T-helper 17 cell (primary cell): ENCODE measurements around the gene GDPD4. TPM values are rescaled to one million over a fixed set of nuclear protein-coding genes. Genes with fewer than 3 reads are reported as not detected.

Experiments used
- ATAC-seq: fragments of 150-1000 bp; cut with Tn5 transposase; 2 replicates; pipeline ENCODE4 v1.10.0; 2021; ENCODE audit warnings: mild to moderate bottlenecking, moderate library complexity
- DNase-seq, 3 donors: peaks; one replicate each; pipeline versions ENCODE4 v3.0.0 to v3.0.0-alpha.2; 2020 to 2021
- H3K9me3 ChIP-seq: one replicate; pipeline ENCODE4 v1.7.0; 2013; ENCODE audit warnings: low read length, mild to moderate bottlenecking; ENCODE audit not compliant: control insufficient read depth, poor library complexity, severe bottlenecking
- H3K27ac Mint-ChIP-seq: one replicate; pipeline ENCODE4 v1.8.0; 2022; ENCODE audit warnings: mild to moderate bottlenecking, moderate library complexity, mixed read lengths
- H3K27me3 Mint-ChIP-seq: one replicate; pipeline ENCODE4 v1.8.0; 2022; ENCODE audit warnings: mixed read lengths
- H3K36me3 Mint-ChIP-seq: one replicate; pipeline ENCODE4 v1.8.0; 2022; ENCODE audit warnings: low read depth, mixed read lengths
- H3K4me1 Mint-ChIP-seq: one replicate; pipeline ENCODE4 v1.8.0; 2022; ENCODE audit warnings: mild to moderate bottlenecking, mixed read lengths
- H3K4me3 Mint-ChIP-seq: one replicate; pipeline ENCODE4 v1.8.0; 2022; ENCODE audit warnings: mild to moderate bottlenecking, moderate library complexity, mixed read lengths
- total RNA-seq, 4 donors: library from RNA in 2 of 4; stranded (reverse) in 2 of 4; gene quantifications; one replicate each; pipeline ENCODE4 v1.2.3 and lab custom pipeline; 2022 to 2026

The GDPD4 gene
- total RNA-seq, 2 donors from 2014 or later: not detected

DNA sequence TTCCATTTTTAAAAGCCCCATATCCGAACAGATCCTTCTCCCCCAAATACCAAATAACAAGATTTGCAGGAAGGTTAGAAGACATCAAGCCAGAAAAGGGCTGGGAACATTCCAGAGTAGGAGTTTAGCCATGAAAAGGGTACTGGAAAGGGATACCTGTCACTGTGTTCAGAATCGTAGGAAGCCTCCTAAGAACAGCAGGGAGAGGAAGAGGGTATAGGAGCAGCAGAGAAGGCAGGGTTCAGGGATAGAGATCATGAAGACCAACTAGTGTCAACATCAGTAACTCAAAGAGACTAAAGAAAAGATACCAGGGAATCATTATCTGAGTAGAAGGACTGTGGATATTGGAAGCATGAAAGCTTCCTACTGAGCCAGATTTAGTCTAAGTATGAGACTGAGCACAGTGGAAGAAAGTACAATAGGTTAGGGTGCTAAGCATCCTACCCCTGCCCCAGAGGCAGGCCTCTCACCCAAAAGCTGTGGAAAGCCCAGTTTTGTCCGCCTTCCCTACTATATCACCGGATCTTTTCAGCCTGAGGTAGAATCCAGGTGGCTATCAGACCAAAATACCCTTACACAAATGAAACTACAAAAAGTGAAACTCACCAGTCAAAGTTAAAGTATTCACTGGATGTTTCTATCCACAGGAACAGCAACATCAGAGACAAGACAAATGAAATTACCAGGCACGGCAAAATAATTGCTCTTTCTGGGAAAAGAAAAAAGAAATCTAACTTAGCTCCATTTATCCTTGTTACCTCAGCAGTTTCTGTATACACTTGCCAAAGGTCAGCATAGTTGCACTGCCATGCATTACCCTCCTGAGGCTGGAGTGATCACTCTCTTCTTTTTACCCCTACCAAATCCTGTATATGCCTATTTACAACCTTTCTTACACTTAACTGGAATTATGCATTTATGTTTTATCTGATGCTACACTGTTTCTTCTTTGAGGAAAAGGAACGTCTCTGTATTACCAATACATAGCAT lies 16.7 kb downstream of the GDPD4 start:
- no peak for DNase-seq
- H3K36me3 Mint-ChIP-seq: peaks cover 8% of the 10 kb centered on the region
- H3K9me3 ChIP-seq: no peaks in the 10 kb centered on the region
- H3K27me3 Mint-ChIP-seq: peaks cover 65% of the 10 kb centered on the region
- no peak overlapping the region for H3K27ac Mint-ChIP-seq
- ATAC-seq: no peak
- H3K4me3 Mint-ChIP-seq: no peak overlapping the region
- H3K4me1 Mint-ChIP-seq: no peaks in the 10 kb centered on the region

DNA sequence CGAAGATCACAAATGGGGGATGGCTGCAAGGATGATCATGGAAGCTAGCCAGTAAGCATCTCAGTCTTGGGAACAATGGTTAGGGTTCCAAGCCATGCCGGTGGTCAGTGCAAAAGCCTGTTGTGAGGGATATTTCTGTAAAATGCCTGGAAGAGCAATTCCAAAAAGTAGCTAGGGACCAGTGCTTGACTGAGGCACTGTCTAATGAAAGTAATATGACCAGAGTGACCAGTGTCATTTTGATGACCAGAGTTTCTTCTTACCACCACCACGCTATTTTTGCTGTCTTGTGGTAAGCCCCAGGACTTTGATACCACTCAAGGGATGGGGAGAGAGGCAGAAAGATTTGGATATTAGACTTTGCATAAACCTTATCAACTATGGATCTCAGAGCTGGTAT lies 18.4 kb downstream of the GDPD4 start:
- peaks cover 74% of the 10 kb centered on the region for H3K27me3 Mint-ChIP-seq
- ATAC-seq: no peak
- DNase-seq: no peak
- H3K4me3 Mint-ChIP-seq: no peak overlapping the region
- no peaks in the 10 kb centered on the region for H3K4me1 Mint-ChIP-seq
- no peak overlapping the region for H3K27ac Mint-ChIP-seq
- no peaks in the 10 kb centered on the region for H3K9me3 ChIP-seq
- peaks cover 10% of the 10 kb centered on the region for H3K36me3 Mint-ChIP-seq

DNA sequence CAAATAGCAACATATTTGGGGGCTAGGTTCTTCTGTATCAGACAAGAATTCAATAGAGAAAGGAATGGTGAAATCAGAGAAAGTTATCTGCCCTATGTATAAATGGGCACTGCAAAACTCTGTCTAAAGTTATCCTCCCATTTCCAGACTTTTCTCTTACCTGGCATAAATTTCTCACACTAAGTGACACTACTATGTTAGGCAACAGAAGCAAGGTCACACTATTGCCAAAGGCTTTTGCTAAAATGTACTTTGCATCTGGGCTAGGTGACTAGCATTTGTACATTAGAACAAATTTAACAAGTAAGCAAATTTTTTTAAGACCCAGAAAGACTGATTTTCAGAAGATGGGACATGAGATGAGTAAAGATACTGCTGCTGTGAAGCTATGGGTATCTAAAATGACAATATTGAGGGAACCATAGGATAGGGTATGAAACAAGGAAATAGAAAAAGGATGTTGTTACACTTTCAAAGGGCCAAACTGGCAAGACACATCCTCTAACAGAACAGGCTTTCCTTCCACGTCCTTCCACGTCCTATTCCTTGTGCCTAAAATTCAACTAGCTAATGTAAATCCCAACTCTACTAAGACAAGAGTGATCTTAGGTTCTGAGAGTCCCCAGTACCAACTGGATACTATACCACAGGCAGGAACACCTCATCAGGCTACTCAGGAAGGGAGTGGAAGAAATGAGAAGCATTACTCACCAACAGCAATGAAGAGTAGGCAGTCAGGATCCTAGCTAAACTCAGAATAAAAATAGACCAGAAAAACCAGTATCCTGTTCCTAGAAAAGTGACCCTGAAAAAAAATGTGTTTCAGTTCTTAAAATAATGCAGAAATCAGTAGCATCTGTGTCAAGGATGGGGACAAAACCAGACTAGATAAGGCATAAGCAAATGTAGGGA lies 22.6 kb downstream of the GDPD4 start:
- no peaks in the 10 kb centered on the region for H3K9me3 ChIP-seq
- Mint-ChIP-seq H3K27ac (no peak overlapping the region), H3K36me3 (peaks cover 5% of the 10 kb centered on the region), H3K27me3 (peaks cover 56% of the 10 kb centered on the region), H3K4me3 (no peak overlapping the region), H3K4me1 (no peaks in the 10 kb centered on the region)
- DNase-seq (no peak), ATAC-seq (no peak)

DNA sequence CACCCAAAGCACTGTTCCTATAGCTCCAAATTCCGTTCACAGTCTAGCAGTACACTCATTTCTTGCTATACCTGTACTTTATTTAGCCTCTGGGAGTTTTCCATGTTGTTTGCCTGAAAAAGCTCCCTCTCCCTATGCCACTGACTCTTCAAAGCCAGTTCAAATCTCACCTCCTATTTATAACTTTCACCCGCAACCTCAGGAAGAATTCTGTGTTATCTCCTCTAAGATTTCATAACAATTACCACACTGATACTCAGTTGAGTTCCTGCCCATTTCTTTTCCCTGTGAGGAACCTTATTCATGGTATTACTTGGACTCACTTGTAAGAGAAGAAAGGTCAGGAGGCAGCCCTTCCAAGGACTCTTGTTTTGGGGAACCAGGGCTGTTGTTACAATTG lies 25.2 kb downstream of the GDPD4 start:
- Mint-ChIP-seq H3K36me3 (peaks cover 5% of the 10 kb centered on the region), H3K4me3 (no peak overlapping the region), H3K4me1 (no peaks in the 10 kb centered on the region), H3K27me3 (peaks cover 51% of the 10 kb centered on the region), H3K27ac (no peak overlapping the region)
- no peak for DNase-seq
- H3K9me3 ChIP-seq: no peaks in the 10 kb centered on the region
- ATAC-seq: no peak

DNA sequence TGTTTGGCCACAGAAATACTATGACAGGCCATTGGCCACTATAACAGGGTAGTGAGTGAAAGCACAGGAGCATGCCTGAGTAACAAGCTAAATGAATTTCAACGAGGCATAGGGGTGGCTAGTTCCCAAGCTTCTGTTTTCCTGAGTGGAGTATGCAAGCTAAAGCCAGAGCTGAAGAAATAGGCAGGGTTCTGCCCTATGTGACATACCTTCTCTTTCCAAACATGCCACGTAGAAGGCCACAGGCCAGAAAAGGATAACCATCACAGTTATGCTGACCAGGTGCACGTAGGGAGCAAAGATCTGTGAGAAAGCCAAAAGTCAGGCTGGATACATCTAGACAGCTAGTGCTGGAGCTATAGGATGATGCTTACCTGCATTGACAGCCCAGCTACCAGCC lies 30.6 kb downstream of the GDPD4 start:
- Mint-ChIP-seq H3K4me3 (no peak overlapping the region), H3K4me1 (no peaks in the 10 kb centered on the region)

DNA sequence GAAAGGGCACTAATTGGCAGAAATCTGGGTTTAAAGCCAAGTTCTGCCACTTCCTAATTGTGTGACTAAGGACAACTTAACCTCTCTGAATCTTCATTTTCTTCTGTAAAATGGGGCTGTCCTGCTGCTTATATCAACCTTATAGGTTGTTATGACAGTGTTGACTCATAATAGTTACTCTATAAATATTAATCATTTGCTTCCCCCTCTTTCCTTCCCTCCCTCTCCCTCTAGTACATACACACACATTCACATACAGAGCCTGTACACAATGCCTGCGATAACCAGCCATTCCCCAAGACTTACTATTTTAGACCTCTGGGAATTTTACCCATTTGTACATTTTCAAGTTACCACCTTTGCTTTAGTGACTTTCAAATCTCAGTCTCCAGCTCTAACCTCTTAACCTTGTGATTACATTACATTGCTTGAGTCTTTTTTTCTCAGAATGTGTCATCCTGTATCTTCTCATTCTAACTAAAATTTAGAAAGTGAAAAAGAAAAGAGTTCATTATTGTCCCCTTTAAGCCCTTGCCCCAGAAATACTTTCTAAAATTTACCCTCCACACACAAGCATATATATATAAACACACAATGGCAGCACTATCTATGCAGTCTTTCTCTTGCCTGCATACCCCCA lies 31.9 kb downstream of the GDPD4 start:
- ATAC-seq (no peak), DNase-seq (no peak)
- Mint-ChIP-seq H3K27me3 (peaks cover 35% of the 10 kb centered on the region), H3K36me3 (no peaks in the 10 kb centered on the region), H3K4me1 (no peaks in the 10 kb centered on the region), H3K27ac (no peak overlapping the region), H3K4me3 (no peak overlapping the region)
- no peaks in the 10 kb centered on the region for H3K9me3 ChIP-seq

More for the DNA sequence above, 30.6 kb downstream of the GDPD4 start:
- H3K27ac Mint-ChIP-seq: no peak overlapping the region
- peaks cover 36% of the 10 kb centered on the region for H3K27me3 Mint-ChIP-seq
- no peak for DNase-seq
- H3K9me3 ChIP-seq: no peaks in the 10 kb centered on the region
- ATAC-seq: no peak
- no peaks in the 10 kb centered on the region for H3K36me3 Mint-ChIP-seq

DNA sequence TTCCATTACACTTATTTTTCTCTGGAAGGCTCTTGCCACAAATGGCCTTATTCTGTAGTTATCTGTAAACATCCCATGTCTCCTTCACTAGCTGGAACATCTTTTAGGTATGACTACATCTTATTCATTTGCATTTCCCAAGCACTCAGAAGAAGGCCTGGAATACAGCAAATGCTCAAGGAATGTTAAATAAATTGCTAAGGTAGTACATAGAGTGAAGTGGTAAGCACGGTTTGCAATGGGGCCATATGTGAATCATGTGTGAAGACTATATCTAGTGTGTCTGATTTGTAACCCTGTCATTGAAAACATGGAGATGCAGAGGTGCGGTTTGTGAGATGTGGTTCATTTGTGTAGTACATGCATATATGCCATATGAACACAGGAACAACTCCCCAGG lies 33.5 kb downstream of the GDPD4 start:
- H3K27me3 Mint-ChIP-seq: peaks cover 32% of the 10 kb centered on the region
- ATAC-seq: no peak

DNA sequence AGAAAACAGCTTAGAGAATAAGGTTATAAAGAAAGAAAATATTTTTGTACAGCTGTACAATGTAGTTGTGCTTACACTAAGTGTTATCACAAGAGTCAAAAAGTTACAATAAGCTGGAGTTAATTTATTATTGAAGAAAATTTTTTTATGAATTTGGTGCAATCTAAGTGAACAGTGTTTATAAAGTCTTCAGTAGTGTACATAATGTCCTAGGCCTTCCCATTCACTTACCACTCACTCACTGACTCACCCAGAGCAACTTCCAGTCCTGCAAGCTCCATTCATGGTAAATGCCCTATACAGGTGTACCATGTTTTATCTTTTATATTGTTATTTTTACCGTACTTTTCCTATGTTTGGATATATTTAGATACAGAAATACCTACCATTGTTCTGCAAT lies 34.7 kb downstream of the GDPD4 start:
- Mint-ChIP-seq H3K27me3 (peaks cover 25% of the 10 kb centered on the region), H3K4me3 (no peak overlapping the region), H3K36me3 (no peaks in the 10 kb centered on the region), H3K4me1 (no peaks in the 10 kb centered on the region), H3K27ac (no peak overlapping the region)
- no peaks in the 10 kb centered on the region for H3K9me3 ChIP-seq
- DNase-seq (no peak), ATAC-seq (no peak)

More for the DNA sequence above, 33.5 kb downstream of the GDPD4 start:
- H3K9me3 ChIP-seq: no peaks in the 10 kb centered on the region
- Mint-ChIP-seq H3K4me1 (no peaks in the 10 kb centered on the region), H3K4me3 (no peak overlapping the region), H3K36me3 (no peaks in the 10 kb centered on the region), H3K27ac (no peak overlapping the region)
- no peak for DNase-seq

DNA sequence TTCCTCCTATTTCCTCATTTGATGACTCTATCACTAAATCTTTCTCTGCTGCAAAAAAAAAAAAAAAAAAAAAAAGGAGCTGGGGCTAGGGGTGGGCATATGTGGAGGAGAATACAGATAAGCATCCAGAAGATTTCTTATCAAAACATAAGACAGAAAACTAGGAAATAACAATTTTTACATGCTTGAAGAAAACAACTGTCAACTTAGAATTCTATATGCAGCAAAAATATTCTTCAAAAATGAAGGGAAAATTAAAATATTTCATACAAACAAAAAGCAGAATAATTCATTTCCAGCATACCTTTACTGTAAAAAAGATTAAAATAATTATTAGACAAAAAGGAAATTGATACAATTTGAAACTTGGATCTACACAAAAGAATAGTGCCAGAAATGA lies 38.7 kb downstream of the GDPD4 start:
- Mint-ChIP-seq H3K27ac (no peak overlapping the region), H3K4me3 (no peak overlapping the region), H3K4me1 (no peaks in the 10 kb centered on the region), H3K27me3 (peaks cover 16% of the 10 kb centered on the region), H3K36me3 (no peaks in the 10 kb centered on the region)
- no peaks in the 10 kb centered on the region for H3K9me3 ChIP-seq
- ATAC-seq (no peak), DNase-seq (no peak)

DNA sequence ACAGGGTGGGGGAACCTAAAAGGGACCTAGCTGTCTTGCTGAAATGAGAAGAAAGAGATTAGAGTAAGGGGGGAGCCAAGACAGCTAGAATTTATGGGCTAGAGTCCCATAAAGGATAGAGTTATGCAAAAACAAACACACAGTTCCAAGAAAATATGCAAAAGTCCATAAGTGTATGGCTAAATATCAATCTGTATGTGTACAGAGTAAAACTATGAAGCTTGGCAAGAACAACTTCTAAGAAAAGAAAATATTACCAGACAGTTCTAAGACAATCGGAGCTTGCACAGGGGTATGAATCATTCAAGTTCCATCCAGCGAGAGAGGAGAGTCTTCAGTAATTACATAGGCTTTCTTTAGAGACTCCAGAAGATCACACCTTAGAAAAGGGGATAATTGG lies 41.8 kb downstream of the GDPD4 start:
- no peak for DNase-seq
- Mint-ChIP-seq H3K4me3 (no peak overlapping the region), H3K36me3 (peaks cover 3% of the 10 kb centered on the region), H3K4me1 (no peaks in the 10 kb centered on the region), H3K27me3 (peaks cover 25% of the 10 kb centered on the region), H3K27ac (no peak overlapping the region)
- no peaks in the 10 kb centered on the region for H3K9me3 ChIP-seq
- no peak for ATAC-seq

DNA sequence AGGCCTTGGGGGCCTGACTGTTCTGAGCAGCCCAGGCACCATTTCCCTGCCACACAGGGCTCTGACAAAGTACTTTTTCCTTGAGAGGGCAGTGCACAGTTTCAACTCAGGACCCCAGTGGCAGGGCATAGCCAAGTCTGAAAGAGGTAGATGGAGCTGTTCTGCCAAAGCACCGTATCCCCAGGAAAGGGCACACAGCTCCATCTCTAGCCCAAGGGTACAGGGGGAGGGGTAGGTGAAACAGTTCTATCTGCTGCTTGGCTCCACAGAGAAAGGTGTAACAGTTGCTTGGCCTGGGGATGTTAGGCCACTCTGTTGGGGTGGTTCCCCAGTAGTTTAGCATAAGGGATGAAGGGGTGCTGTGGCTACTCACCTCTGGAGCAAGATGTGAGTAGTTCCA lies 47.8 kb downstream of the GDPD4 start:
- peaks cover 15% of the 10 kb centered on the region for H3K27me3 Mint-ChIP-seq
- no peak for DNase-seq
- H3K36me3 Mint-ChIP-seq: peaks cover 6% of the 10 kb centered on the region
- no peaks in the 10 kb centered on the region for H3K9me3 ChIP-seq
- no peak for ATAC-seq
- H3K4me3 Mint-ChIP-seq: no peak overlapping the region
- H3K4me1 Mint-ChIP-seq: no peaks in the 10 kb centered on the region
- H3K27ac Mint-ChIP-seq: no peak overlapping the region

DNA sequence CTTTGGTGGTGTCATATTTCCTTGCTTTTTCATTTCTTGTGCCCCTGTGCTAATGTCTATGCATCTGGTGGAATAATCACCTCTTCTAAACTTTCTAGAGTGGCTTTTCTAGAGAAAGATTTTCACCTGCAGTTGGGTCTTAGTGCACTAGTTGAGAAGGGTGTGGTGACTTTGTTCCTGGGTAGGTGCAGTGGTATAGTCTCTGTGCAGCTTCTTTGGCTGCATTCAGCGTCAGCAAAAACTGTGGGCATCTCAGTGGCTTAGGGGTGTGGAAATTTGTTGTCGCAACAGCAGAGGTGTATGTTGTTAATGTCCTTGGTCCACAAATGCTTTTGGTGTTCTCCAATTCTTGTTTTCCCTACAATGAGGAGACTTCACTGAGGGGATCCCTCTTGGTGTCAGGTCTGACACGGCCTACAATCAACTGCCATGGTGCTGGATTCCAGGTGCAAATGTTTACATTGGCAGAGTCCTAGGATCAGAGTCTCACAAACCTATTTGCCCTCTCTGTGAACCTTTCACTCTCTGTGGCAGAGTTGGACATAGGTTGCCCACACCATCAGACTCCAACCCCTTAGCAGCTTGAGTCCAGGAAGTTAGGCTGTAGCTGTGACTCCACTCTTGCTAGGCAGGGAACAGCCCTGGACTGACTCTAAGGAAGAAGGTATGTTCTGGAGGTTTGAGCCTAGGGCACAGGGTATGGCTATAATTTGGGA lies 48.8 kb downstream of the GDPD4 start:
- Mint-ChIP-seq H3K27me3 (peaks cover 7% of the 10 kb centered on the region), H3K27ac (no peak overlapping the region), H3K36me3 (peaks cover 5% of the 10 kb centered on the region), H3K4me3 (no peak overlapping the region), H3K4me1 (no peaks in the 10 kb centered on the region)
- ATAC-seq (no peak), DNase-seq (no peak)
- no peaks in the 10 kb centered on the region for H3K9me3 ChIP-seq
